Caki2 (cell line): ENCODE results near the gene STRN4. TPM values are rescaled to one million over a fixed set of nuclear protein-coding genes. Genes with fewer than 3 reads are reported as not detected.
"Not testable (repeated sequence)": the region's sequence is repeated elsewhere in the genome, so short reads cannot be mapped to it uniquely, and the experiment has no call there.

Experiments used
- DNase-seq: peaks from one replicate; pipeline ENCODE4 v3.0.0-alpha.2; 2015; ENCODE audit warnings: low read depth
- in situ Hi-C: cut with HindIII; loops from 2 replicates; pipeline ENCODE4 v1.10.0; 2016; ENCODE audit warnings: low sequenced_read_pairs, low pct_unique_long_range_greater_than_20kb, mixed read lengths
- total RNA-seq: library from RNA; depleted of rRNA; stranded (reverse); fragments of >200 nt; shearing (Covaris generic); gene quantifications from 2 replicates; pipeline ENCODE4 v1.2.3, GENCODE V29; 2014; ENCODE audit warnings: low replicate concordance

The STRN4 gene
- total RNA-seq, 1 experiment from 2014 or later: 102 TPM

GRCh38 chr19:46776927-46777911 is 31.0 kb upstream of the STRN4 start:
- in situ Hi-C loops: no loop called here

DNA sequence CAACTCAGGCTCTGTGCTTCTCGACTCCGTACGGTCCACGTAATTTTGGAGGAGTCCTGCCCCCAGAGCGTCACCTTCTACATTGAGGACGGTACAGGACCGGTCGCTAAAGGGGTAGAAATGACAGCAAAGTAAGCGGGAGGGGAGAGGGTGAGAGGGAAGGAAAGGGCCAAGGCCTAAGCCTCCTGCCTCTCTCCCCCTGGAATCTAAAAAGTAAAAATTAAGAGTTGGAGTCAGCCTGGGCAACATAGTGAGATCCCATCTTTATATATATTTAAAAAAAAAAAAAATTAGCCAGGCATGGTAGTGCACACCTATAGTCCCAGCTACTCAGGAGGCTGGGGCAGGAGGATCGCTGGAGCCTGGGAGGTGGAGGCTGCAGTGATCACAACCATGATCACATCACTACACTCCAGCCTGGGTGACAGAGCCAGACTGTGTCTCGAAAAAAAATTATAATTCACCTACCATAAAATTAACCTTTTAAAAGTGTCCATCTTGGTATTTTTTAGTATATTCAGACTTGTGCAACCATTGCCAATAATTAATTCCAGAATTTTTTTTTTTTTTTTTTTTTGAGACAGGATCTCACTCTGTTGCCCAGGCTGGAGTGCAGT is 29.5 kb upstream of the STRN4 start:
- no peak for DNase-seq
- in situ Hi-C loops: no loop called here

More at GRCh38 chr19:46776927-46777911, 31.0 kb upstream of the STRN4 start:
- no peak for DNase-seq

- in situ Hi-C loops: no loop called here
- no peak for DNase-seq
These were observed 26.8 kb upstream of the STRN4 start for GRCh38 chr19:46773018-46773399.

DNA sequence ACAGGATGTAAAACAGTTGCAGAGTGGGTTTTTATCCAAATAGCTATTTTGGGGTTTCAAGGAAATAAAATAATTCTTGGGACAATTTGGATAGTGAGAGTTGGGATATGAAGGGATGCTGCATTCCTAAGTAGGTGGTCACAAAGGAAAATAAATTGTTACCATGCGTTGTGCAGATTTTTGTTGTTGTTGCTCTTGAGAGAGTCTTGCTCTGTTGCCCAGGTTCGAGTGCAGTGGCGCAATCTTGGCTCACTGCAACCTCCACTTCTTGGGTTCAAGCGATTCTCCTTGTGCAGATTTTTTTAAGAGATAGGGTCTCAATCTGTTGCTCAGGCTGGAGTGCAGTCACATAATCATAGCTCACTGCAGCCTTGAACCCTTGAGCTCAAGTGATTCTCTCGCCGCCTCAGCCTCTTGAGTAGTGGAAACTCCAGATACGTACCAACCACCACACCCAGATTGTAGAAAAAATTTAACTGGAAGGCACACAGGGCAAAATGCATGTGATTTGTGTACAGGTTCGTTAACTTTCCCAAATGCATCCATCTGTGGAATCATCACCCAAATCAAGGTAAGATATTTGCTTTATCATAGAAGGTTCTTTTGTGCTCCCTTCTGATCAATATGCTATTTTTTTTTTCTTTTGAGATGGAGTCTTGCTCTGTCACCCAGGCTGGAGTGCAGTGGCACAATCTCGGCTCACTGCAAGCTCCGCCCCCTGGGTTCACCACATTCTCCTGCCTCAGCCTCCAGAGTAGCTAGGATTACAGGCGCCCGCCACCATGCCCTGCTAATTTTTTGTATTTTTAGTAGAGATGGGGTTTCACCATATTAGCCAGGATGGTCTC is 26.1 kb upstream of the STRN4 start:
- DNase-seq: no peak
- in situ Hi-C loops: no loop called here

GRCh38 chr19:46768746-46769145 is 22.5 kb upstream of the STRN4 start:
- in situ Hi-C loops, DNase-seq: not testable (repeated sequence)

- in situ Hi-C loops: no loop called here
- no peak for DNase-seq
These were observed 20.5 kb upstream of the STRN4 start for GRCh38 chr19:46766569-46767317.

GRCh38 chr19:46764817-46765291 is 18.6 kb upstream of the STRN4 start:
- DNase-seq: no peak
- in situ Hi-C loops: no loop called here

GRCh38 chr19:46762245-46762890 is 16.1 kb upstream of the STRN4 start:
- in situ Hi-C loops: no loop called here
- no peak for DNase-seq

- DNase-seq: no peak
- in situ Hi-C loops: no loop called here
These were observed 15.2 kb upstream of the STRN4 start for GRCh38 chr19:46761418-46761831.

- in situ Hi-C loops, DNase-seq: not testable (repeated sequence)
These were observed 14.6 kb upstream of the STRN4 start for GRCh38 chr19:46760897-46761296.

GRCh38 chr19:46760363-46760762 is 14.1 kb upstream of the STRN4 start:
- no peak for DNase-seq
- in situ Hi-C loops: no loop called here

- peak; percentile 47 for DNase-seq
- in situ Hi-C loops: no loop called here
These were observed 13.6 kb upstream of the STRN4 start for GRCh38 chr19:46759817-46760333.

GRCh38 chr19:46759206-46759605 is 13.0 kb upstream of the STRN4 start:
- in situ Hi-C loops: no loop called here
- DNase-seq: no peak

DNA sequence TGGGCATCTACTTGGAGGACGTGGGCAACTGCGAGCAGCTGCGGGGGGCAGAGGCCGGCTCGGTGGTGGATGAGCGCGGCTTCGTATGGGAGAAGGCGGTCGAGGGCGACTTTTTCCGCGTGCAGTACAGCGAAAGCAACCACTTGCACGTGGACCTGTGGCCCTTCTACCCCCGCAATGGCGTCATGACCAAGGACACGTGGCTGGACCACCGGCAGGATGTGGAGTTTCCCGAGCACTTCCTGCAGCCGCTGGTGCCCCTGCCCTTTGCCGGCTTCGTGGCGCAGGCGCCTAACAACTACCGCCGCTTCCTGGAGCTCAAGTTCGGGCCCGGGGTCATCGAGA is 10.3 kb upstream of the STRN4 start:
- in situ Hi-C loops: no loop called here
- DNase-seq: no peak

DNA sequence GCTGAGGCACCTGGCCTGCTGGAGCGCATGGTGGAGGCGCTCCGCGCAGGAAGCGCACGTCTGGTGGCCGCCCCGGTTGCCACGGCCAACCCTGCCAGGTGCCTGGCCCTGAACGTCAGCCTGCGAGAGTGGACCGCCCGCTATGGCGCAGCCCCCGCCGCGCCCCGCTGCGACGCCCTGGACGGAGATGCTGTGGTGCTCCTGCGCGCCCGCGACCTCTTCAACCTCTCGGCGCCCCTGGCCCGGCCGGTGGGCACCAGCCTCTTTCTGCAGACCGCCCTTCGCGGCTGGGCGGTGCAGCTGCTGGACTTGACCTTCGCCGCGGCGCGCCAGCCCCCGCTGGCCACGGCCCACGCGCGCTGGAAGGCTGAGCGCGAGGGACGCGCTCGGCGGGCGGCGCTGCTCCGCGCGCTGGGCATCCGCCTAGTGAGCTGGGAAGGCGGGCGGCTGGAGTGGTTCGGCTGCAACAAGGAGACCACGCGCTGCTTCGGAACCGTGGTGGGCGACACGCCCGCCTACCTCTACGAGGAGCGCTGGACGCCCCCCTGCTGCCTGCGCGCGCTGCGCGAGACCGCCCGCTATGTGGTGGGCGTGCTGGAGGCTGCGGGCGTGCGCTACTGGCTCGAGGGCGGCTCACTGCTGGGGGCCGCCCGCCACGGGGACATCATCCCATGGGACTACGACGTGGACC is 9.7 kb upstream of the STRN4 start:
- no peak for DNase-seq
- in situ Hi-C loops: no loop called here

- no peak for DNase-seq
- in situ Hi-C loops: no loop called here
These were observed 9.0 kb upstream of the STRN4 start for GRCh38 chr19:46755077-46755852.
